Fibroblast of skin of right biceps (primary cell): ENCODE data around the gene RNF224.

Experiments used
- DNase-seq: peaks from one replicate; pipeline ENCODE4 v3.0.0-alpha.2; 2013

Gene RNF224

GRCh38 chr9:137254624-137255447 lies 27.5 kb downstream of the RNF224 start, which contains the start of gene NELFB:
Gene NELFB (plus strand): TSS chr9:137255327.
- peak; percentile 87 for DNase-seq

- peak; percentile 25 for DNase-seq
These were observed 28.3 kb downstream of the RNF224 start for GRCh38 chr9:137255448-137256114.

GRCh38 chr9:137256362-137256761 lies 29.1 kb downstream of the RNF224 start:
- DNase-seq: no peak

GRCh38 chr9:137256856-137257255 lies 29.6 kb downstream of the RNF224 start:
- DNase-seq: no peak

GRCh38 chr9:137262173-137262908 lies 35.0 kb downstream of the RNF224 start:
- peak; percentile 37 for DNase-seq

GRCh38 chr9:137262909-137263285 lies 35.6 kb downstream of the RNF224 start:
- no peak for DNase-seq

GRCh38 chr9:137263506-137263905 lies 36.2 kb downstream of the RNF224 start:
- DNase-seq: no peak

- DNase-seq: no peak
These were observed 36.8 kb downstream of the RNF224 start for GRCh38 chr9:137264067-137264466.

GRCh38 chr9:137265496-137266161 lies 38.3 kb downstream of the RNF224 start:
- DNase-seq: no peak

- no peak for DNase-seq
These were observed 38.8 kb downstream of the RNF224 start for GRCh38 chr9:137266162-137266527.

GRCh38 chr9:137266585-137267453 lies 39.5 kb downstream of the RNF224 start:
- DNase-seq: no peak

- no peak for DNase-seq
These were observed 40.6 kb downstream of the RNF224 start for GRCh38 chr9:137267933-137268355.

- DNase-seq: no peak
These were observed 41.4 kb downstream of the RNF224 start for GRCh38 chr9:137268538-137269201.

GRCh38 chr9:137269231-137269772 lies 42.0 kb downstream of the RNF224 start:
- DNase-seq: no peak

- no peak for DNase-seq
These were observed 43.8 kb downstream of the RNF224 start for GRCh38 chr9:137270929-137271695.

- no peak for DNase-seq
These were observed 44.4 kb downstream of the RNF224 start for GRCh38 chr9:137271696-137272076.

- no peak for DNase-seq
These were observed 45.2 kb downstream of the RNF224 start for GRCh38 chr9:137272241-137273094.

- no peak for DNase-seq
These were observed 45.8 kb downstream of the RNF224 start for GRCh38 chr9:137273095-137273490.

GRCh38 chr9:137273611-137274320 lies 46.5 kb downstream of the RNF224 start:
- DNase-seq: no peak
